Renal pelvis (tissue), 4 donors: Measurements from ENCODE around the gene SH3RF3. TPM values are rescaled to one million over a fixed set of nuclear protein-coding genes. Genes with fewer than 3 reads are reported as not detected.

ENCODE experiments used
- DNase-seq: peaks from one replicate; pipeline ENCODE4 v3.0.0-alpha.2; 2013
- polyA plus RNA-seq, 3 donors: library from polyadenylated mRNA; unstranded; fragments of 120-200 nt; gene quantifications; one replicate each; pipeline ENCODE4 v1.2.1, GENCODE V29; 2013; ENCODE audit not compliant: insufficient read length in 3 of 3

Gene SH3RF3
- polyA plus RNA-seq, 3 donors, result 3.8 to 5.6 (median 5.6) TPM

DNA sequence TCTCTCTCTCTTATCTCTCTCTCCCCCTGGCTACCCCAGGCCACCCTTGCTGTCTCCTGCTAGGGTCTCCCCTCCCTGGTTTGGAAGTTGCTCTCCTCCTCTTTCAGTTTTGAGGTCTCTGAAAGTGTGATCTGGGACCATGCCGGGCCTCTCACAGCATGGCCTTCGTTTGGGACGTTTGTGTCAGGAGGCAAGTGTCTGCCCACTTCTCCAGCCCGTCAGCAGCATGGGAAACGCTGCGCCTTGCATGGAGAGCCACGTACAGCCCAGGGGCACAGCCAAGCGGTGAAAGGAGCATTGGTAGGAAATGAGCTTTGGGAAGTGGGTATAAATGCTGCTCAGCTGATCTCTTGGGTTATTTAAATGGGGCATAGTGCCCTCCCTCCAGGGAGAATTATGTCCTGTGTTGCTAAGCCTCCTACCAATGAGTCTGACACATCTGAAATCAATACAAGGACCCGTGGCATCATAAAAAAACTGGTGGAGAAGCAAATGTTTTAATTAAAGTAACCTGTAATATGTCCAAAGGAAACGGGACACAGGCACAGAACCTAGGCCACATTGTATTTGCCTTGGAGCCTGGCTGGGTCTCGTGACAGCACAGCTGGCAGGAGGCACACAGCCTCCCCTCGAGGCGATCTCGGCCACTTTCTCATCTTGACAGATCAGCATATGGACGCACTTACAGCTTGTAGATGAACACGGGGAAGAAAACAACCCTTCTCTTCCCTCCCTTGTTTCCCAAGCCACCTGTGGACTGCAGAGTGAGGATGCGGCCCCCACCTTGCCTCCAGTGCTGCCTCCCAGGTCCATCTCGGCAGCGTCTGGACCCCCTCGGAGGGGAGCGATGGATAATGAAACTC, 72.7 kb downstream of the SH3RF3 start:
- no peak for DNase-seq

DNA sequence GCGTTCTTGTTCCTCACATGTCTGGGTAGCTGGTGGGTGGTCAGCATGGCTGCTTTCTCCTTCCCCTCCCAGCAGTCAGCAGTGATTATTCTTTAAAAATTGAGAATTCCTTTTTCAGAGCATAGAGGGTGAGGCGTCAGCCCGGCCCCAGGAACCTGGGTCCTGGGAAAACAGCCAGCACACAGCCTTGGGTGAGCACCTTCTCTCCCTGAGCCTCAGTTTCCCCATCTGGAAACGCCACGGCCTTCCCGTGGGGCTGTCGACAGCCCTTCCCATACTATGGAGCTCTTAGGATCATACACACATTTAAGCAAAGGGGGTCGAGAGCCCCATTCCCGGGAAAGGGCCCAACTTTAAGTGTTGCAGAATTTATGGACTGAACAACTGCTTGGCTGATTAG, 73.5 kb downstream of the SH3RF3 start:
- DNase-seq, result no peak

- DNase-seq, result no peak
Measured at GRCh38 chr2:109203246-109204011, 74.4 kb downstream of the SH3RF3 start.

- DNase-seq, result no peak
Measured at GRCh38 chr2:109204412-109204811, 75.4 kb downstream of the SH3RF3 start.

GRCh38 chr2:109205447-109205846, 76.4 kb downstream of the SH3RF3 start:
- no peak for DNase-seq

GRCh38 chr2:109206569-109207146, 77.7 kb downstream of the SH3RF3 start:
- DNase-seq, result no peak

- DNase-seq, result no peak
Measured at GRCh38 chr2:109207176-109207575, 78.2 kb downstream of the SH3RF3 start.

GRCh38 chr2:109208071-109208950, 79.3 kb downstream of the SH3RF3 start:
- no peak for DNase-seq

- DNase-seq, result no peak
Measured at GRCh38 chr2:109208951-109209335, 79.9 kb downstream of the SH3RF3 start.

DNA sequence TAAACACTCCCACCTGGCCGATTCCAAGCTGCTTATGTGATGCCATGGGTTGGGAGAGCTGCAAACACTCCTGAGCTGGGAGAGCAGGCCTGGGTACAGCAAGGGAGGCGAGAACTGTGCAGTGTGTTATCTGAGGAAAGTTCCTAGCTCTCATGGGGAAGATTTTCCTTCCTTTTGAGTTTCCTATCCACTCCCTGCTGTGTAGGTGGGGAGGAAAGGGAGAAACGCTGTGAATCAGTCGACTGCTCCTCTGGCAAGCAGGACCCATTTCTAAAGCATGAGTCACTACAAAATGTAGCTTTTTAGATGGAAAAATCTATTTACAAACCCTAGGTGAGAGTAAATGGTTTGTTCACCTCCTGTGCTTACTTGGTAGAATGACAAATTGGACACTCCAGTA, 80.4 kb downstream of the SH3RF3 start:
- DNase-seq, result no peak

DNA sequence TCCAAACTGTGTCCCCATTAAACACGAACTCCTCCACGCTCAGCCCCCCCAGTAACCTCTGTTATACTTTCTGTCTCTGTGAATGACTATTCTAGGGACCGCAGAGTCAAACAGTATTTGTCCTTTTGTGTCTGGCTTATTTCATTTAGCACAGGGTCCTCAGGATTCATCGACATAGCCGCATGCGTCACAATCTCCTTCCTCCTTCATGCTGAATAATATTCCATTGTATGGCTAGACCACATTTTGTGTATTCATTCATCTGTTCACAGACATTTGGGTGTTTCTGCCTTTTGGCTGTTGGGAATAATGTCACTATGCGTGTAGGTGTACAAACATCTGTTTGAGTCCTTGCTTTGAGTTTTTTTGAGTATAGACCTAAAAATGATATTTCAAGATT, 80.9 kb downstream of the SH3RF3 start:
- no peak for DNase-seq

- no peak for DNase-seq
Measured at GRCh38 chr2:109210431-109211200, 81.6 kb downstream of the SH3RF3 start.

- no peak for DNase-seq
Measured at GRCh38 chr2:109211315-109211714, 82.3 kb downstream of the SH3RF3 start.

DNA sequence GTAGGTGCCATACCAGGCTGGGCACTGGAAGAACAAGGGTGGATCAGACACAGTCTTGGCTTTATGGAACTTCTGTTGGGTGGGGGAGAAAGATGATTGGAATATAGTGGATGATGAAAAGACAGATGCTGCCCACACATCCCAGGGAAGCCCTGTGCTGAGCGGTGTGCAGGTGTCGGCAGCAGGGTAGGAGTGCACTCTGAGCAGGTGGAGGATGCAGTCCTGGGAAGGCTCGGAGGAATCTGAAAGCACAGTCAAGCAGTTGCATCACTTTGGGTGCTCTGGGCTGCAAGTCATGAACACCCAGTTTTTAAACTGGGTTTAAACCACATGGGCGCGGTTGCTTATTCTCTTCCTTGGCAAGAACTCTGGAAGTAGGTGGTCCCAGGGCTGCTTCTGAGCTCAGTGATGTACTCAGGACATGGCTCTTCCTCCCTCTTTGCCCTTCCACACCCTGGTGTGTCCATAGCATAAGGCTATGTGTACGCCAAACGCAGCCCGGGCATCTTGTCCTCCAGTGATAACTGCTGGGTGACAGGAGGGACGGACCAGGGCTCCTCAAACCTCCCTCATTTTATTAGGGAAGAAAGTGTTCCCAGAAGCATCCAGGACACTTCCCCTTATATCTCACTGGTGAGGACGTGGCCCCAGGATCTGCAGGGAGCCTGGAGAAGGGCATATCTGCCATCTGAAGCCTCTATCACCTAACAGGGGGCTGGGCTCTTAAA, 84.0 kb downstream of the SH3RF3 start:
- no peak for DNase-seq

- DNase-seq, result no peak
Measured at GRCh38 chr2:109213646-109214433, 84.8 kb downstream of the SH3RF3 start.

GRCh38 chr2:109214651-109215371, 85.8 kb downstream of the SH3RF3 start:
- no peak for DNase-seq

GRCh38 chr2:109215866-109216265, 86.9 kb downstream of the SH3RF3 start:
- DNase-seq, result no peak

DNA sequence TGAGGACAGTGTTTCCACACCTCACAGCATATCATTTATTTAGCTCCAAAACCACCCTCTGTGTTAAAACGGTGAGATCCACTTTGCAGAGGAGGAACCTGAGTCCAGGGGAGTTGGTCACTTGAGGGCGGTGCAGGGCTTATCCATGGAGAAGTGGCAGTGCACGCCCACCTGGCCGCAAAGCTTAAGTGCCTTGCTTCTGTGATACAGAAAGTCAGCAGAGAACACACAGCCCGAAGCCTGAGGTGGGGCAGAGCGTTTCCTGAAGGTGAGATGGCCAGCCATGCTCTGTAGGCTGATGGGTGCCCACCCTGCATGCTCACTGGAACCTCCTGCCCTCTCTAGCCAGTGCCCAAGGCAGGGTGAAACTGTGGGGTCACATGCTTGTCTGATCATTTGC, 87.3 kb downstream of the SH3RF3 start:
- DNase-seq, result no peak
